ENCODE data around the gene FGL2.

DNA sequence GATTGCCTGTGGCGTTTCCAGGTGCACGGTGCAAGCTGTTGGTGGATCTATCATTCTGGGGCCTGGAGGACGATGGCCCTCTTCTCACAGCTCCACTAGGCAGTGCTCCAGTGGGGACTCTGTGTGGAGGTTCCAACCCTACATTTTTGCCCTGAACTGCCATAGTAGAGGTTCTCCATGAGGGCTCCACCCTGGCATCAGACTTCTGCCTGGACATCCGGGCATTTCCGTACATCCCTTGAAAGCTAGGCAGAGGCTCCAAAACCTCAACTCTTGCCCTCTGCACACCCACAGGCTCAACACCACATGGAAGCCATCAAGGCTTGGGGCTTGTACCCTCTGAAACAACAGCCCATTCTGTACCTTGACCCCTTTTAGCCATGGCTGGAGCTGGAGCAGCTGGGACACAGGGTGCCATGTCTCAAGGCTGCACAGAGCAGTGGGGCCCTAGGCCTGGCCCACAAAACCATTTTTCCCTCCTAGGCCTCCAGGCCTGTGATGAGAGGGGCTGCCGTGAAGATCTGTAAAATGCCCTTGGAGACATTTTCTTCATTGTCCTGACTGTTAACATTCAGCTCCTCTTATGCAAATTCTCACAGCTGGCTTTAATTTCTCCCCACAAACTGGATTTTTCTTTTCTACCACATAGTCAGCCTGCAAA, 10.0 kb upstream of the FGL2 start:
- TF ChIP-seq NR3C1 (CRISPR knock-in tag; conservative IDR thresholded peaks at IDR 0.05; ENCODE audit: low read depth) = no peak
- TF ChIP-seq MYBL2 (CRISPR knock-in tag; IDR thresholded peaks at IDR 0.05) = no peak
- no peak for TF ChIP-seq ZNF232 (CRISPR knock-in tag; IDR thresholded peaks at IDR 0.05)

All from WTC11 (cell line).